Measurements from ENCODE around the gene CD4. TPM values are rescaled to one million over a fixed set of nuclear protein-coding genes. Genes with fewer than 3 reads are reported as not detected.

CD4 gene
- total RNA-seq, 2 donors from 2014 or later: 126 to 141 TPM

DNA sequence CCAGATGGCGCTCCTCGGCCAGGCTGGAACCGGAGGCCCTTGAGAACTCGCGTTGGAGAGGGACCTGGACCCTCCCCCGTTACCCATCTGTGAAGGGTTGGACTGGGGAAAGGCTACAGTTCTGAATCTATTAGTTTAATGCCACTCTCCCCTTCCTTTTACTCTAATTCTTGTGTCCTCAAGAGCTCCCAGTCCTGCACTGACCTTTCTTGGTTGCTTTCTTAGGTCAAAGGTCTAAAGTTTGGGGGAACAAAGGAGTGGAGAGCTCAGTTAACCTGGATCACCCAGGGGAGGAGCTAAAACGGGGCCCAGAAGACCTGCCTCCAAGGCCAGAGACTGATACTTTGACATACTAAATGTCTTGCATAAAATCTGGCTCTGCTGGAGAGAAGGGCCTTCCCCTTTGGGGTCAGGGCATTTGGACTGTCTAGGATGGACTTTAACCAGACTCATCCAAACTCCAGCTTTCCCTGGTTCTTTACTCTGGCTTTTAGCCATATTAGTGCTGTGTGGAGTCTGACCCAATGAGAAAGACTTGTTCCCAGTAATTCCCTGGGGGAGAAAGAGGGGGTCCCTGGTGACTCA is 35.5 kb upstream of the CD4 start:
- DNase-seq (no peak), ATAC-seq (replicated peaks in 1 of 2) (no peak)
- peaks cover 2 to 21% of the 10 kb centered on the region in 2 donors for H3K36me3 Mint-ChIP-seq (ENCODE audit: insufficient read depth in 2 of 2)
- peak overlapping the region; percentile 97 to 98 for H3K4me3 Mint-ChIP-seq
- H3K27me3 Mint-ChIP-seq (ENCODE audit: low read depth): no peaks in the 10 kb centered on the region
- peak overlapping the region; percentile 69 for H3K27ac Mint-ChIP-seq
- H3K4me1 Mint-ChIP-seq (ENCODE audit: low read depth): peaks cover 27% of the 10 kb centered on the region
- H3K9me3 Mint-ChIP-seq: no peaks in the 10 kb centered on the region

DNA sequence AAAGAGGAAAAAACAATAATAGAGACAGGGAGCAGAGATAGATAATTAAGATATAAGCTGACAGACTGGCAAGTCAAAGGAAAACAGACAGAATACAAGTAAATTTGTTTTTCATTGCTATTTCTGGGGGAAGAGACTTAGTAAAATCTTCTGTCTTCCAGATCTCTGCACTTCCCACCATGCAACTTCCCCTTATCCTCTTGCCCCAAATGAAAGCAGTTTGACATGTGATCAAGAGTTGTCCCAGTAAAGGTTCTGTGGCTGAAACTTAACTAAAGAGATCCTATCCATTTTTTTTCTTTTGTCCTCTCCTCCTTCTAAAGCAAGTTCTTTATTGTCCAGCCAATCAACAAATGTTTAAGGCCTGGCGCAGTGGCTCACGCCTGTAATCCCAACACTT is 34.9 kb upstream of the CD4 start:
- Mint-ChIP-seq H3K4me3 (no peak overlapping the region), H3K4me1 (ENCODE audit: low read depth) (peaks cover 28% of the 10 kb centered on the region), H3K27me3 (ENCODE audit: low read depth) (peaks cover under 1% of the 10 kb centered on the region), H3K9me3 (no peaks in the 10 kb centered on the region), H3K36me3 (ENCODE audit: insufficient read depth in 2 of 2) (peaks cover 2 to 16% of the 10 kb centered on the region in 2 donors), H3K27ac (no peak overlapping the region)
- ATAC-seq (replicated peaks in 1 of 2): no peak
- DNase-seq: no peak

DNA sequence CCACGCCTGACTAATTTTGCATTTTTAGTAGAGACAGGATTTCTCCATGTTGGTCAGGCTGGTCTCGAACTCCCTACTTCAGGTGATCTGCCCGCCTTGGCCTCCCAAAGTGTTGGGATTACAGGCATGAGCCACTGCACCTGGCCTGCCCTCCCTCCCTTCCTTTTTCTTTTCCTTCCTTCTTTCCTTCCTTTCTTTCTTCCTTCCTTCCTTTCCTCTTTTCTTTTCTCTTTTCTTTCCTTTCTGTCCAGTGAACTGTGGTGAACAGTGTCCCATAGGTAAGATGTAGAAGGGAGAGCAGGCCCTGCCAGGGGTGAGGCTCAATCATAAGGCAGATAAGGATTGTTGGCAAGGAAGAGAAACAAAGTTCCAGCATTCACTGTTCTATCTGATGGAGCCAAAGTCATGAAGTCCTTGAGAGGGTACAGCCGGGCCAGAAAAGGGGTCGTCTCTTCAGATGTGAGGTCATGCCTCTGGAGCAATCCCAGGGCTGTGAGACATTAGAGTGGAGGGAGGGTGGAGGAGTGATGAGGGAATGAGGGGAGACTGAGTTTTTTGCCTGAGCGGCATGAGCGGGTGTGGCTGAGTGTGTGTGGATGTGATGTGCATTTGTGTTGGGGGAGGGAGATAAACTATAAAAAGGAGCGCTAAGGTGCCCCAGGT is 32.2 kb upstream of the CD4 start:
- H3K27me3 Mint-ChIP-seq (ENCODE audit: low read depth): peaks cover 7% of the 10 kb centered on the region
- peaks cover 20% of the 10 kb centered on the region for H3K4me1 Mint-ChIP-seq (ENCODE audit: low read depth)

DNA sequence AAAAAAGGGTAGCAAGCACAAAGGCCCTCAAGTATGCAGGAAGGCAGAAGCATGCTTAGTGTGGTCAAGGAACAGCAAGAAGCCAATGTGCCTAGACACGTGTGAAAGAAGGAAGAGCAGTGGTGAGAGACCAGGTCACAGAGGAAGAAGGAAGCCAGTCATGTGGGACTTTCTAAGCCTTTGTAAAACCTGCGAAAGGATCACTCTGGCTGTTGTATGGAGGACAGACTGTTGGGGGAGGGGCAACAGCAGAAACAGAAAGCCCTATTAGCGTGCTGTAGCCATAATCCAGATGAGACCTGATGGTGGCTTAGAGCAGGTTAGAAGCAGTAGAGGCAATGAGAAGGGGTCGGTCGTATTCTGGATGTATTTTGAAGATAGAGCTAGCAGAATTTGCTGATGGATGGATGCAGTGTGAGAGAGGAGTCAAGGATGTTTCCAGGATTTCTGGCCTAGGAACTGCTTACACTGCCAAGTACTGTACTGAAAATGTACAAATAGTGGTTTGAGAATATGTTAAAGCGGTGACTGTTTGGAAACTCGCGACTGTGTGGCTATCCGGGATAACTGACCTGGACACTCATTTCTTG is 30.7 kb upstream of the CD4 start:
- H3K4me1 Mint-ChIP-seq (ENCODE audit: low read depth): peaks cover 15% of the 10 kb centered on the region
- no peaks in the 10 kb centered on the region for H3K9me3 Mint-ChIP-seq
- ATAC-seq (replicated peaks in 1 of 2): no peak
- no peaks in the 10 kb centered on the region for H3K36me3 Mint-ChIP-seq (ENCODE audit: insufficient read depth in 2 of 2)
- DNase-seq: no peak
- H3K4me3 Mint-ChIP-seq: no peak overlapping the region
- peaks cover 7% of the 10 kb centered on the region for H3K27me3 Mint-ChIP-seq (ENCODE audit: low read depth)
- no peak overlapping the region for H3K27ac Mint-ChIP-seq

More for the DNA sequence above, 32.2 kb upstream of the CD4 start:
- no peak overlapping the region for H3K4me3 Mint-ChIP-seq
- no peak for ATAC-seq (replicated peaks in 1 of 2)
- H3K36me3 Mint-ChIP-seq (ENCODE audit: insufficient read depth in 2 of 2): no peaks in the 10 kb centered on the region
- H3K9me3 Mint-ChIP-seq: no peaks in the 10 kb centered on the region
- H3K27ac Mint-ChIP-seq: no peak overlapping the region
- no peak for DNase-seq

DNA sequence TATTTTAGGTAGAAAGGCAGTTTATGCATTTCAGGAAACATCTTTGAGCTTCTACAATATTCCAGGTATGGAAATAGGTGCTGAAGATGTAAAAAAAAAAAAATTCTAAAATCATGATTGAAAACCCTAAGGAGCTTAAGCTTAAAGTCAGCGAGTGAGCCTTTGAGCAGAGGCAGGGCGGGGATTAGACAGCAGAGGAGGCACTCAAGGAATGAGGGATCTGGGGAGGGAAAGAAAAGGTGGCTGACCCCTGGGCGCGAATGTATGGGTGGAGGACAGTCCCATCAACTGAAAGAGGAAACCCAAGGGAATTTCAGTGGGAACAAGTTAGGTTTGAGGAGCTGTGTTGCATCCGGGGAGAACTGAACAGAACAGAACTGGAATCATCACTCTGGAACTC is 29.6 kb upstream of the CD4 start:
- DNase-seq (no peak), ATAC-seq (replicated peaks in 1 of 2) (no peak)
- H3K27ac Mint-ChIP-seq: no peak overlapping the region
- H3K4me3 Mint-ChIP-seq: no peak overlapping the region
- H3K4me1 Mint-ChIP-seq (ENCODE audit: low read depth): peaks cover 17% of the 10 kb centered on the region
- peaks cover 0 to 2% of the 10 kb centered on the region in 2 donors for H3K36me3 Mint-ChIP-seq (ENCODE audit: insufficient read depth in 2 of 2)
- peaks cover 16% of the 10 kb centered on the region for H3K27me3 Mint-ChIP-seq (ENCODE audit: low read depth)
- no peaks in the 10 kb centered on the region for H3K9me3 Mint-ChIP-seq

DNA sequence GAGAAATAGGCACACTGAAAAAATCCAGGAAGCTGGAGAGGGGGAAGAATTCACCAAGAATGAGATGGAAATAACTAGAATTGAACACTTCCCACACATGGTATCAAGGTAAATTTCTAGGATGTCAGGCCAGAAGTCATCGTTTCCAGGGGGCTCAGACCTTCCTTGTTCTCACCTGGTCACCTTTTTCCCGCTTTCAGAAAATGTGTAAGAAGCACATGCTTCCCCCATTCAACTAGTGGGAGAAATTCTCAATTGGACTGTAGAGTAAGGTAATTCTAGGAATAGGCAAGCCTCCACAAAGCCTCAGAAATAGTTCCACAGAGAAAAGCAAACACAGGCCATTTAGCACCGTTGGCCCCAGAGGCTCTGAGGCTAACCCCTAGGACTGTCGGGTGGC is 25.9 kb upstream of the CD4 start:
- no peak overlapping the region for H3K4me3 Mint-ChIP-seq

DNA sequence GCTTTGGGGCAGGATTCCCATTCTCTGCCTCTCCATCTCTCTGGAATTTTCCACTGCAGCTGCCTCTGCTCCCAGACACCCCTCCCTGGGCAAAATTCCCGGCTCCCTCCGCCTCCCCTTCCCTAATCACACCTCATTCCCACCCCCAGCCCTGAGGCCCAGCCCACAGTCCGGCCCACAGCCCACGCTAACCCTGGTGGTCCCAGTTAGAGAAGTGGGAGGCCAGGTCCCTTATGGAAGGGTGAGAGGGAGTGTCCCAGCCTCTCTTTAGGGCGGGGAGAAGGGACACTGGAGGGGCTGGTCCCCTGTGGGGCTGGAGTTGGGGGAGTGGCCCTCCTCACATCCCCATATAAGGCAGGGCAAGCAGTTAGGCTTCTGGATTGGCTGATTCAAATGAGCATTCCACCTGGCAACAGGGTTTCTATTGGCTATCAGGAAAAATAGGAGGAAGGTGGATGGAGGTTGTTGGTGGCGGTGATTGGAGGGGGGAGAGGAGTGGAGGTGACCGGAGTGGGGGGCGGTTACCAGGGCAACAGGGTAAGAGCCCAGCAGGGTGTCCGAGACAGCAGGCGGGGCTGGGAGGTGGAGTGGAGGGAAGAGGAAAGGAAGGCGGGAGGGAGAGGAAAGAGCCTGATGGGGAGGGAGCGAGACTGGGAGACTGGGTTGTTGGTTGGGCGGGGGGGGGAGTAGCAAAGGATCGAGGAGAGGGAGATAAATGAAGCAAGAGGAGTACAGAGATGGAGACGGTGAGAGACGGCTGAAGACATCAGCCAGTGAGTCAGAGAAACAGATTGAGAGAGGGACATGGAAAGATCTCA is 25.1 kb upstream of the CD4 start:
- DNase-seq (peak; percentile 70 to 72), ATAC-seq (replicated peaks in 1 of 2) (peak; percentile 77 to 84)
- Mint-ChIP-seq H3K27ac (no peak overlapping the region), H3K4me3 (peak overlapping the region; percentile 71 to 75), H3K4me1 (ENCODE audit: low read depth) (peaks cover 43% of the 10 kb centered on the region), H3K27me3 (ENCODE audit: low read depth) (peaks cover 44% of the 10 kb centered on the region), H3K36me3 (ENCODE audit: insufficient read depth in 2 of 2) (peaks cover 7 to 8% of the 10 kb centered on the region in 2 donors), H3K9me3 (no peaks in the 10 kb centered on the region)

More for the DNA sequence above, 25.9 kb upstream of the CD4 start:
- no peak for DNase-seq
- no peak for ATAC-seq (replicated peaks in 1 of 2)
- Mint-ChIP-seq H3K36me3 (ENCODE audit: insufficient read depth in 2 of 2) (peaks cover 7 to 8% of the 10 kb centered on the region in 2 donors), H3K4me1 (ENCODE audit: low read depth) (peaks cover 40% of the 10 kb centered on the region), H3K9me3 (no peaks in the 10 kb centered on the region), H3K27ac (no peak overlapping the region), H3K27me3 (ENCODE audit: low read depth) (peaks cover 36% of the 10 kb centered on the region)

DNA sequence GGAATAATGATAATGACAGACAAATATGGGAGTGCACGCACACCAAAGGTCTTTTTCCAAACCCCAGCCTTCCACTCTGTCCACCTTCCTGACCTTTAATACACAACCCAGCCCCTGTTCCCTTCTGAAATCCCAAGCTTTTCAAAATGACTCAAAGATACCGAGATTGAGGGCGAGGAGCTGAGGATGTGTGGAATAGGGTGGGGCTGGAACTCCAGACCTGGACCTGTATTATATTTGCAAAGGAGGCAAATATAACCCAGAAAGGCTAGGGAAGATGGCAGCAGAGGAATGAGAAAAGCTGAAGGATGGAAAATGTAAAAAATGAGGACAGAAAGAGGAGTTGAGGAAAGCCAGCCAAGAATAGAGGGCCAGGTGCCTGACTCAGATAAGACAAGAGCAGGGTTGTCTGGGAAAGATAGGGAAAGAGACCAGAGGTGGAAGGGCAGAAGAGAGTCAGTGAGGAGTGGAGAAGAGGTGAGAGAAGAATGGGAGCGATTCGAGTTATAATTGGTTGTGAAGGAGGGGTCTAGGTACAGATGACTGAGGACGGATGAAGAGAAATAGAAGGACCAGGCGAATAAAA is 24.2 kb upstream of the CD4 start:
- no peak for DNase-seq
- peaks cover 52% of the 10 kb centered on the region for H3K4me1 Mint-ChIP-seq (ENCODE audit: low read depth)
- no peaks in the 10 kb centered on the region for H3K9me3 Mint-ChIP-seq
- H3K27ac Mint-ChIP-seq: peak overlapping the region; percentile 2
- no peak for ATAC-seq (replicated peaks in 1 of 2)
- peaks cover 42% of the 10 kb centered on the region for H3K27me3 Mint-ChIP-seq (ENCODE audit: low read depth)
- peaks cover 8 to 10% of the 10 kb centered on the region in 2 donors for H3K36me3 Mint-ChIP-seq (ENCODE audit: insufficient read depth in 2 of 2)
- peak overlapping the region; percentile 75 for H3K4me3 Mint-ChIP-seq

DNA sequence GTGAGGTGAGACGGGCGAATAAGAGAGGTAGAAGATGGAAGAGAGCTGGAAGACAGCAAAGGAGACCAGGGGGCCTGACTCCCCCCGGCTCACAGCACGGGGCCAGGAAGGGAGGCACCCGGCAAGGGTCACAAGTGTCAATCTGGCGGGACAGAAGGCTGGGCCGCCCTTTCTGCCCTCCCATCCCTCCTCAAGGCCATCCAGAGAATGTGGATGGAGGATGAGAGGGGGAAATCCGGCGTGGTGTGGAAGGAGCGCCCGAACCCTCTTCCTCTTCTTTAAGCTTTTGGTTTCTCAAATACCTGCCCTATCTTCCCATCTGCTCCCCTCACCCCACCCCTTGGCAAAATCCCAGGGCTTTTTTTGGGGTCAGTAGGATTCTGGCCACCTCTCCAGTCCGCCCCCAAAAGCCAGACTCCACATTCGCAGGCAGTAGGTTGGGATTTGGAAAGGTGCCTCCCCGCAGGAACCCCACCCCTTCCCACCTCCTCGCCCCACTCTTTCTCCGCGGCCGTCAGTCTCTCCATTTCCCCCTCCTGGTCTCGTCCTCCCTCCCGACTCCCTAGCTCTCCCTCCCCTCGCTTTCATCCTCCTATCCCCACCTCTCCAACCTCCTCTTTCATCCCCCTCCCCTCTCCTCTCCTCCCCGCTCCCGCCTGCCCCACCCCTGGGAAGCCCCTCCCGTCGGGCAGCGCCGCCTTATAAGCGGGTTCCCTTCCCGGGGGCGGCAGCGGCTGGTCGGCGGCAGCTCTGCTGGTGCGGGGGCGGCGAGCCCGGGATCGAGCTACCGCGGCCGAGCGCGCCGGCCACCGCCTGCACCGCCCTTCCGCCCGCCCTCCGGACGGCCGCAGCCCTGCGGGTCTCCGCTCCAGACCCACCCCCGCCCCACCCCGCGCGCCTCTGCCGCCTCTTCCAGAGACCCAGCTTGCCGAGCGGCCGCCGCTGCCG is 23.4 kb upstream of the CD4 start, which contains the start of gene PTMS:
PTMS (plus strand) TSS at position 730 of the 948 bp plus-strand sequence. CDS start 343 bp downstream, outside the sequence.
- DNase-seq (peak; percentile 59 to 69), ATAC-seq (replicated peaks in 1 of 2) (peak; percentile 21 to 37)
- Mint-ChIP-seq H3K9me3 (no peaks in the 10 kb centered on the region), H3K27ac (peak within 1 kb of the TSS; percentile 86), H3K27me3 (ENCODE audit: low read depth) (peaks cover 42% of the 10 kb centered on the region), H3K36me3 (ENCODE audit: insufficient read depth in 2 of 2) (peaks cover 11 to 12% of the 10 kb centered on the region in 2 donors), H3K4me3 (peak within 1 kb of the TSS; percentile 94 to 96), H3K4me1 (ENCODE audit: low read depth) (peaks cover 60% of the 10 kb centered on the region)

DNA sequence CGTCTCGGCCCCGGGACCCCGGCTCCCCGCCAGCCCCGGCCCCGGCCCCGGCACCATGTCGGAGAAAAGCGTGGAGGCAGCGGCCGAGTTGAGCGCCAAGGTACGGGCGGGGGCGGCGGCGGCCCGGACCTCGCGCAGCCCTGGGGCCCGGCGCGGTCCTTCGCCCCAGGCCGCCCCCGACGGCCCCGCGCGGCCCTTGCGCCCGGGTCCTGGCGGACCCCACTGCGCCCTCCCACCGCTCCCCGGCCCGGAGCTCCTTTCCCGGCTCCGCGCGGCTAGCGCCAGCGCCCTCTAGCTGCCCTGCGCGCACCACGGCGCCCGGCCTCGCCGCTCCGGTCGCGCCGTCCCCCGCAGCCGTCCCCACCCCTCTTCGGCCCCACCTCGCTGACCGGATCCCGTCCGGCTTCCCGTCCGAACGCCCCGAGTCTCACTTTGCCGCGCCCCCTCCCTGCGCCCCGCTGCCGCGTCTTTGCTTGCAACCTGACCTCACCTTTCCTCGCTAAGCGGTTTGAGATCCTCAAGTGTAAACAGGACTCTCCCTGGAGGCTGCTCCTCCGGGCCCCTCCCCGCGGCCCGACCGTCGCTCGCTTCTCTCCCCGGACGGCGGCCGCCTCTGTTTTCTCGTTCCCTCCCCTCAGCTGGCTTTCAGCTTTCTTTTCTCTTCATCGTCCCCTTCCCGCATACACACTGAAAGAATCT is 22.5 kb upstream of the CD4 start:
- DNase-seq: peak; percentile 78 to 82
- Mint-ChIP-seq H3K27me3 (ENCODE audit: low read depth) (peaks cover 42% of the 10 kb centered on the region), H3K9me3 (no peaks in the 10 kb centered on the region), H3K27ac (peak overlapping the region; percentile 86), H3K4me1 (ENCODE audit: low read depth) (peaks cover 69% of the 10 kb centered on the region), H3K4me3 (peak overlapping the region; percentile 94 to 96), H3K36me3 (ENCODE audit: insufficient read depth in 2 of 2) (peaks cover 12 to 13% of the 10 kb centered on the region in 2 donors)
- peak; percentile 73 to 79 for ATAC-seq (replicated peaks in 1 of 2)
